Neuronal stem cell (in vitro differentiated cells): Measurements from ENCODE around the gene UBAC2.

ENCODE experiments used
- DNase-seq: peaks from one replicate; pipeline ENCODE4 v3.0.0-alpha.2; 2013; ENCODE audit warnings: low spot score
- H2AFZ ChIP-seq: one replicate; pipeline ENCODE4 v1.6.1; 2013; ENCODE audit warnings: mild to moderate bottlenecking, low read length, inconsistent platforms
- H2AK5ac ChIP-seq: 2 replicates; pipeline ENCODE4 v1.6.1; 2013; ENCODE audit warnings: low read depth, mild to moderate bottlenecking, inconsistent platforms, low read length, moderate library complexity, mixed read lengths
- H2BK120ac ChIP-seq: 2 replicates; pipeline ENCODE4 v1.6.1; 2013; ENCODE audit warnings: low read depth, mild to moderate bottlenecking, inconsistent platforms, low read length, moderate library complexity, mixed read lengths
- H2BK12ac ChIP-seq: one replicate; pipeline ENCODE4 v1.6.1; 2013; ENCODE audit warnings: low read length, inconsistent platforms
- H2BK15ac ChIP-seq: 2 replicates; pipeline ENCODE4 v1.6.1; 2013; ENCODE audit warnings: mild to moderate bottlenecking, low read length, inconsistent platforms, mixed read lengths
- H2BK5ac ChIP-seq: one replicate; pipeline ENCODE4 v1.6.1; 2013; ENCODE audit warnings: inconsistent platforms, mild to moderate bottlenecking, low read length, moderate library complexity
- H3K14ac ChIP-seq: one replicate; pipeline ENCODE4 v1.6.1; 2013; ENCODE audit warnings: low read length, inconsistent platforms
- H3K18ac ChIP-seq: 2 replicates; pipeline ENCODE4 v1.6.1; 2013; ENCODE audit warnings: low read length, inconsistent platforms
- H3K23ac ChIP-seq: 2 replicates; pipeline ENCODE4 v1.6.1; 2013; ENCODE audit warnings: low read depth, mild to moderate bottlenecking, mixed read lengths, low read length, inconsistent platforms; ENCODE audit not compliant: poor library complexity
- H3K27ac ChIP-seq: replicated peaks from 3 replicates; pipeline ENCODE4 v1.5.1; 2013; ENCODE audit warnings: low read length, inconsistent platforms
- H3K27me3 ChIP-seq, 3 experiments: 2 replicates each; pipeline ENCODE4 v1.6.1; 2013; ENCODE audit warnings: low read length in 3 of 3, mild to moderate bottlenecking in 2 of 3, inconsistent platforms in 1 of 3, low read depth in 1 of 3, mixed read lengths in 1 of 3, moderate library complexity in 1 of 3; ENCODE audit not compliant: control insufficient read depth in 3 of 3, insufficient read depth in 3 of 3
- H3K36me3 ChIP-seq, 2 donors: replicated peaks in 1 of 2; 2 replicates each; pipeline ENCODE4 v1.6.1; 2013; ENCODE audit warnings: low read length in 2 of 2; ENCODE audit not compliant: control insufficient read depth in 2 of 2, insufficient read depth in 2 of 2
- H3K4ac ChIP-seq: 2 replicates; pipeline ENCODE4 v1.6.1; 2013; ENCODE audit warnings: inconsistent platforms, mild to moderate bottlenecking, low read length, moderate library complexity
- H3K4me1 ChIP-seq, 2 donors: 1 replicate in 1 of 2; 2 replicates in 1 of 2; pipeline ENCODE4 v1.6.1; 2013; ENCODE audit warnings: low read length in 2 of 2, low read depth in 1 of 2; ENCODE audit not compliant: control insufficient read depth in 2 of 2, insufficient read depth in 1 of 2
- H3K4me2 ChIP-seq: one replicate; pipeline ENCODE4 v1.6.1; 2013; ENCODE audit warnings: mild to moderate bottlenecking, low read length, inconsistent platforms; ENCODE audit not compliant: insufficient read depth, poor library complexity, severe bottlenecking
- H3K4me3 ChIP-seq, 2 donors: 2 replicates each; pipeline ENCODE4 v1.5.1; 2013; ENCODE audit warnings: low read length in 2 of 2, mild to moderate bottlenecking in 2 of 2, inconsistent platforms in 1 of 2, moderate library complexity in 1 of 2
- H3K79me1 ChIP-seq: one replicate; pipeline ENCODE4 v1.6.1; 2013; ENCODE audit warnings: low read depth, mild to moderate bottlenecking, inconsistent platforms, low read length, moderate library complexity
- H3K9ac ChIP-seq: one replicate; pipeline ENCODE4 v1.6.1; 2013; ENCODE audit warnings: mild to moderate bottlenecking, low read depth, low read length, inconsistent platforms; ENCODE audit not compliant: poor library complexity
- H3K9me3 ChIP-seq, 2 donors: replicated peaks in 1 of 2; 2 replicates each; pipeline versions ENCODE3 to v1.6.1; 2013; ENCODE audit warnings: low read length in 2 of 2, mild to moderate bottlenecking in 2 of 2, inconsistent platforms in 1 of 2, low read depth in 1 of 2, mixed read lengths in 1 of 2, moderate library complexity in 1 of 2; ENCODE audit not compliant: control insufficient read depth in 2 of 2, insufficient read depth in 1 of 2
- H4K8ac ChIP-seq: one replicate; pipeline ENCODE4 v1.6.1; 2013; ENCODE audit warnings: low read depth, mild to moderate bottlenecking, inconsistent platforms, low read length, moderate library complexity
- H4K91ac ChIP-seq: one replicate; pipeline ENCODE4 v1.6.1; 2013; ENCODE audit warnings: low read length, low read depth, mild to moderate bottlenecking, inconsistent platforms; ENCODE audit not compliant: poor library complexity
- WGBS, 2 donors: extraction: QIAGEN DNeasy Blood & Tissue Kit; methylation state at CpG; one replicate each; pipeline ENCODE4 v1.1.7; 2013; ENCODE audit warnings: missing lambda C conversion rate in 2 of 2, mixed read lengths in 1 of 2; ENCODE audit not compliant: insufficient read length in 2 of 2, insufficient replicate concordance in 1 of 2; ENCODE audit errors: extremely low coverage in 2 of 2; 5-methylcytosine and 5-hydroxymethylcytosine counted together

UBAC2 gene

GRCh38 chr13:99379856-99380801, 179.5 kb downstream of the UBAC2 start:
- no peak overlapping the region for H4K91ac ChIP-seq
- no peak overlapping the region for H2AK5ac ChIP-seq
- no peaks in the 10 kb centered on the region for H3K27me3 ChIP-seq
- H2AFZ ChIP-seq: no peak overlapping the region
- no peak overlapping the region for H3K4me2 ChIP-seq
- H3K4ac ChIP-seq: no peak overlapping the region
- H3K4me1 ChIP-seq: no peaks in the 10 kb centered on the region
- peaks cover 3 to 14% of the 10 kb centered on the region in 2 donors for H3K36me3 ChIP-seq
- H3K27ac ChIP-seq: no peak overlapping the region
- H2BK120ac ChIP-seq: no peak overlapping the region
- no peak for DNase-seq
- no CpG with 5 or more reads among the region's 16 CpGs for WGBS, 2 donors
- no peak overlapping the region for H3K18ac ChIP-seq
- no peak overlapping the region for H3K4me3 ChIP-seq
- H3K14ac ChIP-seq: no peak overlapping the region
- H2BK15ac ChIP-seq: no peak overlapping the region
- H3K9me3 ChIP-seq: no peaks in the 10 kb centered on the region
- no peak overlapping the region for H2BK12ac ChIP-seq
- no peak overlapping the region for H2BK5ac ChIP-seq
- no peak overlapping the region for H3K9ac ChIP-seq
- no peak overlapping the region for H4K8ac ChIP-seq
- no peak overlapping the region for H3K23ac ChIP-seq
- no peaks in the 10 kb centered on the region for H3K79me1 ChIP-seq

GRCh38 chr13:99380921-99381645, 180.4 kb downstream of the UBAC2 start:
- Histone ChIP-seq H3K23ac (no peak overlapping the region), H4K8ac (no peak overlapping the region), H2AK5ac (no peak overlapping the region), H2AFZ (no peak overlapping the region), H3K36me3 (peaks cover 4 to 24% of the 10 kb centered on the region in 2 donors), H3K4me2 (no peak overlapping the region), H3K14ac (no peak overlapping the region), H3K27me3 (no peaks in the 10 kb centered on the region), H2BK12ac (no peak overlapping the region), H3K18ac (no peak overlapping the region), H3K4me3 (no peak overlapping the region), H4K91ac (no peak overlapping the region), H3K79me1 (no peaks in the 10 kb centered on the region), H3K4ac (no peak overlapping the region), H2BK5ac (no peak overlapping the region), H3K9me3 (no peaks in the 10 kb centered on the region), H2BK120ac (no peak overlapping the region), H3K4me1 (no peaks in the 10 kb centered on the region), H3K9ac (no peak overlapping the region), H2BK15ac (no peak overlapping the region), H3K27ac (no peak overlapping the region)
- WGBS, 2 donors: no CpG with 5 or more reads among the region's 15 CpGs
- DNase-seq: no peak

- Histone ChIP-seq H4K91ac (no peak overlapping the region), H2BK120ac (no peak overlapping the region), H3K18ac (no peak overlapping the region), H3K9me3 (no peaks in the 10 kb centered on the region), H2BK15ac (no peak overlapping the region), H3K4me3 (no peak overlapping the region), H2BK12ac (no peak overlapping the region), H3K9ac (no peak overlapping the region), H3K14ac (no peak overlapping the region), H3K79me1 (no peaks in the 10 kb centered on the region), H3K23ac (no peak overlapping the region), H3K27me3 (no peaks in the 10 kb centered on the region), H2AFZ (no peak overlapping the region), H4K8ac (no peak overlapping the region), H2AK5ac (no peak overlapping the region), H3K4me2 (no peak overlapping the region), H2BK5ac (no peak overlapping the region), H3K27ac (no peak overlapping the region), H3K4ac (no peak overlapping the region), H3K4me1 (peaks cover 0 to 4% of the 10 kb centered on the region in 2 donors), H3K36me3 (peaks cover 4 to 28% of the 10 kb centered on the region in 2 donors)
- WGBS, 2 donors: no CpG with 5 or more reads among the region's 2 CpGs
- DNase-seq: no peak
These were observed 181.1 kb downstream of the UBAC2 start for GRCh38 chr13:99381766-99382165.
